ENCODE data around the gene FGF1. TPM values are rescaled to one million over a fixed set of nuclear protein-coding genes. Genes with fewer than 3 reads are reported as not detected.

Gene FGF1
- total RNA-seq, 1 experiment from 2014 or later, result 3.2 TPM

DNA sequence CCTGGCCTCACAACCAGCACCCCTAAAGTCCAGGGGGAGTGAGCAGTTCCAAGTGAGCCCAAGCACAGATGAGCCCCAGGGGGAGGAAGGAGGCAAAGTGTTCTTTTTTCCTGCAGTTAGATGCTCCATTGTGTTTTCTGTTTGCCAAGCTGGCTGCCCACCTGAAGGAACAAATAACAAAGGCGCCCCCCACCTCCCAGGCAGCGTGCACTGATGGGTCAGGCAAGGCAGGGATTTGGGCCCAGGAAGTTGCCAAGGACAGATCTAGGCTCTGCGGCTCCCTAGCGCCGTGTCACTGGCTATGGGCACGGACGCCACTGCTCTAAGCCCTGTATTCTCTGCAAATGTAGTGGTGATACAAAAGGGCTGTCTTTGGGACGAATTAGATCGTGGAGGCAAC, 21.8 kb downstream of the FGF1 start:
- Mint-ChIP-seq H3K36me3 (ENCODE audit: insufficient read depth in 1 of 3, low read depth in 3 of 3) (peaks cover 0 to 10% (median 8%) of the 10 kb centered on the region in 3 experiments; a peak in 4 of 7 replicates), H3K4me1 (peaks cover 11 to 15% of the 10 kb centered on the region in 2 experiments), H3K9me3 (no peaks in the 10 kb centered on the region), H3K4me3 (no peak overlapping the region), H3K27ac (no peak overlapping the region), H3K27me3 (ENCODE audit: low read depth) (no peaks in the 10 kb centered on the region; the same call in none of the 2 replicates)
- Histone ChIP-seq H2AK5ac (ENCODE audit: insufficient read length, low read length) (no peak overlapping the region), H2BK15ac (ENCODE audit: low read depth, low read length) (no peak overlapping the region), H3K4me2 (ENCODE audit: insufficient read depth, insufficient read length, low read length) (no peak overlapping the region), H2BK12ac (ENCODE audit: insufficient read length, low read depth, low read length) (no peak overlapping the region), H4K20me1 (ENCODE audit: control insufficient read depth, insufficient read depth, insufficient read length) (no peaks in the 10 kb centered on the region), H3K4me1 (ENCODE audit: insufficient read depth, low read length) (peaks cover 4% of the 10 kb centered on the region; the same call in 1 of the 2 replicates), H3K9me3 (ENCODE audit: control insufficient read depth, low read depth, low read length) (no peaks in the 10 kb centered on the region), H3K27ac (ENCODE audit: insufficient read length, low read depth, low read length) (no peak overlapping the region), H3K4ac (ENCODE audit: low read depth, low read length) (no peak overlapping the region), H3K9ac (ENCODE audit: extremely low read depth, insufficient read length, low read length) (no peak overlapping the region), H3K14ac (ENCODE audit: insufficient read depth, low read length) (no peak overlapping the region; the same call in 1 of the 2 replicates), H3K23ac (ENCODE audit: insufficient read length, low read depth, low read length) (no peak overlapping the region), H2AFZ (ENCODE audit: low read length) (no peak overlapping the region), H4K91ac (ENCODE audit: insufficient read length, low read depth, low read length) (no peak overlapping the region), H3K56ac (ENCODE audit: insufficient read length, low read depth, low read length) (no peak overlapping the region), H2BK120ac (ENCODE audit: low read depth, low read length, poor library complexity, severe bottlenecking) (no peak overlapping the region), H3K79me1 (ENCODE audit: insufficient read depth, low read depth, low read length, poor library complexity, severe bottlenecking) (no peaks in the 10 kb centered on the region), H4K5ac (ENCODE audit: insufficient read length, low read depth, low read length) (no peak overlapping the region), H3K18ac (ENCODE audit: insufficient read length, low read depth, low read length) (no peak overlapping the region), H2BK5ac (ENCODE audit: insufficient read length, low read length) (no peak overlapping the region), H3K79me2 (ENCODE audit: insufficient read depth, low read length) (no peaks in the 10 kb centered on the region), H3T11ph (ENCODE audit: low read length) (no peak overlapping the region), H4K8ac (replicated peaks; ENCODE audit: insufficient read length, low read depth, low read length) (no peak overlapping the region), H3K23me2 (ENCODE audit: insufficient read length, low read depth, low read length, poor library complexity, severe bottlenecking) (no peaks in the 10 kb centered on the region), H2BK20ac (ENCODE audit: low read depth, low read length, poor library complexity, severe bottlenecking) (no peak overlapping the region), H3K27me3 (ENCODE audit: insufficient read depth, low read length) (no peaks in the 10 kb centered on the region)
- no peak for DNase-seq
- TF ChIP-seq, protein P1, sequence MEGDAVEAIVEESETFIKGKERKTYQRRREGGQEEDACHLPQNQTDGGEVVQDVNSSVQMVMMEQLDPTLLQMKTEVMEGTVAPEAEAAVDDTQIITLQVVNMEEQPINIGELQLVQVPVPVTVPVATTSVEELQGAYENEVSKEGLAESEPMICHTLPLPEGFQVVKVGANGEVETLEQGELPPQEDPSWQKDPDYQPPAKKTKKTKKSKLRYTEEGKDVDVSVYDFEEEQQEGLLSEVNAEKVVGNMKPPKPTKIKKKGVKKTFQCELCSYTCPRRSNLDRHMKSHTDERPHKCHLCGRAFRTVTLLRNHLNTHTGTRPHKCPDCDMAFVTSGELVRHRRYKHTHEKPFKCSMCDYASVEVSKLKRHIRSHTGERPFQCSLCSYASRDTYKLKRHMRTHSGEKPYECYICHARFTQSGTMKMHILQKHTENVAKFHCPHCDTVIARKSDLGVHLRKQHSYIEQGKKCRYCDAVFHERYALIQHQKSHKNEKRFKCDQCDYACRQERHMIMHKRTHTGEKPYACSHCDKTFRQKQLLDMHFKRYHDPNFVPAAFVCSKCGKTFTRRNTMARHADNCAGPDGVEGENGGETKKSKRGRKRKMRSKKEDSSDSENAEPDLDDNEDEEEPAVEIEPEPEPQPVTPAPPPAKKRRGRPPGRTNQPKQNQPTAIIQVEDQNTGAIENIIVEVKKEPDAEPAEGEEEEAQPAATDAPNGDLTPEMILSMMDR (conservative IDR thresholded peaks at IDR 0.05), result no peak
- WGBS (ENCODE audit: extremely low coverage, insufficient read length, low lambda C conversion rate), result no CpG with 5 or more reads among the region's 9 CpGs
